GM12872 (cell line): ENCODE measurements around the gene SWSAP1.

Experiments
- CTCF ChIP-seq: IDR thresholded peaks from 3 replicates; pipeline ENCODE4 v1.5.1; 2011; ENCODE audit warnings: low read depth, mild to moderate bottlenecking, low read length, moderate library complexity; ENCODE audit not compliant: insufficient read depth

Gene SWSAP1

GRCh38 chr19:11337080-11337479 is 37.4 kb upstream of the SWSAP1 start:
- TF ChIP-seq CTCF, result no peak

- no peak for TF ChIP-seq CTCF
These were observed 36.3 kb upstream of the SWSAP1 start for GRCh38 chr19:11338121-11338520.

GRCh38 chr19:11338569-11339253 is 35.8 kb upstream of the SWSAP1 start:
- TF ChIP-seq CTCF, result no peak

GRCh38 chr19:11339254-11340098 is 35.0 kb upstream of the SWSAP1 start, which contains the start of gene RAB3D:
TSS of gene RAB3D (minus strand) at chr19:11339657. CDS start at chr19:11337399, 2,258 bp downstream.
- TF ChIP-seq CTCF, result no peak

- no peak for TF ChIP-seq CTCF
These were observed 32.0 kb upstream of the SWSAP1 start for GRCh38 chr19:11342429-11342828.

GRCh38 chr19:11345122-11345803 is 29.2 kb upstream of the SWSAP1 start:
- TF ChIP-seq CTCF, result no peak

- TF ChIP-seq CTCF, result 0 out of 3 replicates have a peak, but pooled peaks have one; percentile 22
These were observed 28.1 kb upstream of the SWSAP1 start, which contains the start of the genes CCDC159 and TMEM205 for GRCh38 chr19:11346104-11346940. TSS of gene CCDC159 (plus strand) at chr19:11346519. CDS start at chr19:11346607, 88 bp downstream. TSS of gene TMEM205 (minus strand) at chr19:11346268. CDS start at chr19:11345619, 649 bp downstream.
